NT2/D1 (cell line): ENCODE measurements around the gene SUGP2.

Experiments used
- SUZ12 ChIP-seq: IDR thresholded peaks from 2 replicates; pipeline ENCODE4 v1.6.1; 2011; ENCODE audit not compliant: insufficient read length, insufficient read depth; ENCODE audit errors: extremely low read depth
- YY1 ChIP-seq: IDR thresholded peaks from 2 replicates; pipeline ENCODE4 v1.6.1; 2011; ENCODE audit not compliant: insufficient read length, insufficient read depth
- ZNF274 ChIP-seq: IDR thresholded peaks from 2 replicates; pipeline ENCODE4 v1.6.1; 2011; ENCODE audit warnings: mild to moderate bottlenecking, low read depth, low read length

DNA sequence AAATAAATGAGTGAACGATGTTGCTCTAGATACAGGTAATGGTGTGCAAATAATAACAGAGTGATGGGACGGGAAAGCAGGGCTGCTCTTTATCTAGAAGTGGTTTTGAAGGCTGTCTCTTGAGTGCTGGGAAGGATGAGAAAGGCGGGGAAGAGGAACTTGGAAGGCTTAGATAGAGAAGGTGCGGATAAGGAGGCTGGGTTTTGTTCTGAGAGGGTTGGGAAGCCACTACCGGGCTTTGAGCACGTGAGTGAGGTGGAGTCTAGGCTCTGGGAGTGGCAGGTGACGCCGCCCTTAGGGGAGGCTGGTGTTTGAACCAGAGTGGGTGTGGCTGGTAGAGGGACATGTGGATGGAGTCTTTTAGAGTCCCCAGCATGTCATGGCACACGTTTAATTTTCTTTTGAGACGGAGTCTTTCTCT is 897 bp upstream of the SUGP2 start:
- TF ChIP-seq ZNF274 (no peak), SUZ12 (no peak), YY1 (no peak)
